HEK293T (cell line): ENCODE measurements around the gene MELK.

Source experiments
- FOXA1 ChIP-seq: fragments of 450-650 bp; IDR thresholded peaks from 2 replicates; pipeline ENCODE4 v1.6.1; 2016; ENCODE audit warnings: mild to moderate bottlenecking
- SUZ12 ChIP-seq: fragments of 450-650 bp; IDR thresholded peaks from 2 replicates; pipeline ENCODE4 v1.6.1; 2016; ENCODE audit warnings: mild to moderate bottlenecking

DNA sequence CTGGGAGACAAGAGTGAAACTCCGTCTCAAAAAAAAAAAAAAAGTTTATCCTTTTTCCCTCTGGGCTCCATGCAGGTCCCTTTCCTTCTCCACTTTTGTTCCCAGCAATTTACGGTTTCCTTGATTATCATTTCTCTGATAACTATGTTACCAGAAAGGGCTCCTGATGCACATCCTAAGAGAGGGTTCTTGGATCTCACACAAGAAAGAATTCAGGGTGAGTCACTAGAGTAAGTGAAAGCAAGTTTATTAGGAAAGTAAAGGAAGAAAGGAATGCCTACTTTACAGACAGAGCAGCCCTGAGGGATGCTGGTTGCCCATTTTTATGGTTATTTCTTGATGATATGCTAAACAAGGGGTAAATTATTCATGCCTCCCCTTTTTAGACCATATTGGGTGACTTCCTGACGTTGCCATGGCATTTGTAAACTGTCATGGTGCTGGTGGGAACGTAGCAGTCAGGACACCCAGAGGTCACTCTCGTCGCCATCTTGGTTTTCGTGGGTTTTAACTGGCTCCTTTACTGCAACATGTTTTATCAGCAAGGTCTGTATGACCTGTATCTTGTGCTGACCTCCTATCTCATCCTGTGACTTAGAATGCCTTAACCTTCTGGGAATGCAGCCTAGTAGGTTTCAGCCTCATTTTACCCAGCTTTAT lies 13.5 kb upstream of the MELK start:
- no peak for TF ChIP-seq FOXA1
- TF ChIP-seq SUZ12: no peak
